Osteocyte (in vitro differentiated cells): ENCODE results near the gene RASD2. TPM values are rescaled to one million over a fixed set of nuclear protein-coding genes. Genes with fewer than 3 reads are reported as not detected.

Experiments used
- DNase-seq: peaks from one replicate; pipeline ENCODE4 v3.0.0; 2021; ENCODE audit warnings: mixed read lengths; ENCODE audit not compliant: unreplicated experiment; ENCODE audit errors: extremely low spot score
- H3K27ac Mint-ChIP-seq: one replicate; pipeline ENCODE4 v1.8.0; 2021; ENCODE audit warnings: mild to moderate bottlenecking, mixed read lengths; ENCODE audit not compliant: unreplicated experiment
- H3K27me3 Mint-ChIP-seq: one replicate; pipeline ENCODE4 v1.8.0; 2021; ENCODE audit warnings: mixed read lengths; ENCODE audit not compliant: unreplicated experiment
- H3K36me3 Mint-ChIP-seq: one replicate; pipeline ENCODE4 v1.8.0; 2021; ENCODE audit warnings: mixed read lengths; ENCODE audit not compliant: unreplicated experiment
- H3K4me1 Mint-ChIP-seq: one replicate; pipeline ENCODE4 v1.8.0; 2021; ENCODE audit warnings: mixed read lengths; ENCODE audit not compliant: unreplicated experiment
- H3K4me3 Mint-ChIP-seq: one replicate; pipeline ENCODE4 v1.8.0; 2021; ENCODE audit warnings: mild to moderate bottlenecking, moderate library complexity, mixed read lengths; ENCODE audit not compliant: unreplicated experiment
- H3K9me3 Mint-ChIP-seq: one replicate; pipeline ENCODE4 v1.8.0; 2021; ENCODE audit warnings: mixed read lengths; ENCODE audit not compliant: unreplicated experiment
- CTCF ChIP-seq: fragments of 200-600 bp; sonication (generic); IDR thresholded peaks from 2 replicates; pipeline ENCODE4 v1.5.0; 2021; ENCODE audit warnings: antibody characterized with exemption, mild to moderate bottlenecking, moderate library complexity
- total RNA-seq: library from RNA; stranded (reverse); gene quantifications from 2 replicates; pipeline ENCODE4 v1.2.1, GENCODE V29; 2021

The RASD2 gene
- total RNA-seq, 1 donor from 2014 or later = not detected

- peaks cover 45% of the 10 kb centered on the region for H3K27me3 Mint-ChIP-seq
- TF ChIP-seq CTCF = no peak
Observed at GRCh38 chr22:35542939-35543516, 2.4 kb downstream of the RASD2 start.

GRCh38 chr22:35543702-35544101 lies 3.1 kb downstream of the RASD2 start:
- Mint-ChIP-seq H3K36me3 (no peaks in the 10 kb centered on the region), H3K4me1 (peaks cover 9% of the 10 kb centered on the region), H3K4me3 (no peak overlapping the region), H3K9me3 (no peaks in the 10 kb centered on the region), H3K27ac (no peak overlapping the region), H3K27me3 (peaks cover 42% of the 10 kb centered on the region)
- no peak for TF ChIP-seq CTCF
- DNase-seq = no peak

More at GRCh38 chr22:35542939-35543516, 2.4 kb downstream of the RASD2 start:
- no peak overlapping the region for H3K27ac Mint-ChIP-seq
- no peaks in the 10 kb centered on the region for H3K36me3 Mint-ChIP-seq
- no peaks in the 10 kb centered on the region for H3K9me3 Mint-ChIP-seq
- peaks cover 9% of the 10 kb centered on the region for H3K4me1 Mint-ChIP-seq
- DNase-seq = no peak
- H3K4me3 Mint-ChIP-seq = no peak overlapping the region

- Mint-ChIP-seq H3K4me3 (no peak overlapping the region), H3K27ac (no peak overlapping the region)
Observed at GRCh38 chr22:35544189-35544588, 3.6 kb downstream of the RASD2 start.

GRCh38 chr22:35544827-35545226 lies 4.2 kb downstream of the RASD2 start:
- no peaks in the 10 kb centered on the region for H3K36me3 Mint-ChIP-seq
- peaks cover 6% of the 10 kb centered on the region for H3K4me1 Mint-ChIP-seq
- DNase-seq = no peak
- no peak overlapping the region for H3K27ac Mint-ChIP-seq
- no peak for TF ChIP-seq CTCF
- no peaks in the 10 kb centered on the region for H3K9me3 Mint-ChIP-seq
- peaks cover 42% of the 10 kb centered on the region for H3K27me3 Mint-ChIP-seq
- H3K4me3 Mint-ChIP-seq = no peak overlapping the region

More at GRCh38 chr22:35544189-35544588, 3.6 kb downstream of the RASD2 start:
- Mint-ChIP-seq H3K9me3 (no peaks in the 10 kb centered on the region), H3K36me3 (no peaks in the 10 kb centered on the region), H3K4me1 (peaks cover 9% of the 10 kb centered on the region), H3K27me3 (peaks cover 41% of the 10 kb centered on the region)
- DNase-seq = no peak
- no peak for TF ChIP-seq CTCF

- Mint-ChIP-seq H3K9me3 (no peaks in the 10 kb centered on the region), H3K4me3 (no peak overlapping the region), H3K27ac (no peak overlapping the region), H3K36me3 (no peaks in the 10 kb centered on the region), H3K27me3 (peaks cover 36% of the 10 kb centered on the region), H3K4me1 (peaks cover 4% of the 10 kb centered on the region)
- no peak for DNase-seq
- TF ChIP-seq CTCF = no peak
Observed at GRCh38 chr22:35546886-35547285, 6.3 kb downstream of the RASD2 start.
